GM23338 (cell line): Measurements from ENCODE around the gene GCNT2. TPM values are rescaled to one million over a fixed set of nuclear protein-coding genes. Genes with fewer than 3 reads are reported as not detected.

Experiments
- ATAC-seq: fragments of 200-7000 bp; cut with Tn5 transposase; 3 replicates; pipeline ENCODE4 v1.9.1; 2020
- DNase-seq: peaks from one replicate; pipeline ENCODE4 v3.0.0-alpha.2; 2015; ENCODE audit warnings: low spot score
- H2AFZ ChIP-seq: fragments of 200-600 bp; sonication (generic); 2 replicates; pipeline ENCODE4 v1.8.0; 2016; ENCODE audit warnings: antibody characterized with exemption, mild to moderate bottlenecking, moderate library complexity
- H3F3A ChIP-seq: fragments of 200-600 bp; sonication (generic); replicated peaks from 2 replicates; pipeline ENCODE4 v1.8.0; 2017; ENCODE audit warnings: antibody characterized with exemption, mixed run types, low read depth
- H3K27ac ChIP-seq: fragments of 200-600 bp; sonication (generic); 2 replicates; pipeline ENCODE4 v1.6.1; 2016; ENCODE audit warnings: low read depth
- H3K27me3 ChIP-seq: fragments of 200-600 bp; sonication (generic); 2 replicates; pipeline ENCODE4 v1.8.0; 2016; ENCODE audit warnings: mild to moderate bottlenecking, mixed run types, moderate library complexity; ENCODE audit not compliant: insufficient read depth
- H3K36me3 ChIP-seq: fragments of 200-600 bp; sonication (generic); 2 replicates; pipeline ENCODE4 v1.8.0; 2016; ENCODE audit warnings: mild to moderate bottlenecking; ENCODE audit not compliant: insufficient read depth
- H3K4me1 ChIP-seq: fragments of 200-600 bp; sonication (generic); 2 replicates; pipeline ENCODE4 v1.8.0; 2016; ENCODE audit warnings: mild to moderate bottlenecking, moderate library complexity; ENCODE audit not compliant: insufficient read depth
- H3K4me2 ChIP-seq: fragments of 200-600 bp; sonication (generic); 2 replicates; pipeline ENCODE4 v1.7.1; 2017; ENCODE audit warnings: mixed run types
- H3K4me3 ChIP-seq: fragments of 200-600 bp; sonication (generic); 2 replicates; pipeline ENCODE4 v1.6.1; 2016; ENCODE audit warnings: mixed run types
- H3K79me2 ChIP-seq: fragments of 200-600 bp; sonication (generic); replicated peaks from 2 replicates; pipeline ENCODE4 v1.8.0; 2017; ENCODE audit warnings: mild to moderate bottlenecking; ENCODE audit not compliant: insufficient read depth
- H3K9me2 ChIP-seq: fragments of 200-600 bp; sonication (generic); 2 replicates; pipeline ENCODE4 v1.8.0; 2017; ENCODE audit not compliant: insufficient read depth
- H4K20me1 ChIP-seq: fragments of 200-600 bp; sonication (generic); replicated peaks from 2 replicates; pipeline ENCODE4 v1.8.0; 2017; ENCODE audit warnings: mild to moderate bottlenecking; ENCODE audit not compliant: insufficient read depth
- H3K27ac Mint-ChIP-seq: 2 replicates; pipeline ENCODE4 v1.8.0; 2020; ENCODE audit warnings: inconsistent platforms, mild to moderate bottlenecking, moderate library complexity, mixed read lengths
- H3K27me3 Mint-ChIP-seq: 3 replicates; pipeline ENCODE4 v1.8.0; 2022; ENCODE audit warnings: low read depth, mild to moderate bottlenecking, moderate library complexity, mixed read lengths, inconsistent platforms; ENCODE audit not compliant: insufficient read depth, poor library complexity
- H3K36me3 Mint-ChIP-seq: 3 replicates; pipeline ENCODE4 v1.8.0; 2021; ENCODE audit warnings: low read depth, mild to moderate bottlenecking, inconsistent platforms, moderate library complexity, mixed read lengths
- H3K4me1 Mint-ChIP-seq: 3 replicates; pipeline ENCODE4 v1.8.0; 2020; ENCODE audit warnings: mild to moderate bottlenecking, inconsistent platforms, mixed read lengths
- H3K4me3 Mint-ChIP-seq: 3 replicates; pipeline ENCODE4 v1.8.0; 2021; ENCODE audit warnings: moderate library complexity, mild to moderate bottlenecking, inconsistent platforms, mixed read lengths
- H3K9me3 Mint-ChIP-seq: 3 replicates; pipeline ENCODE4 v1.8.0; 2020; ENCODE audit warnings: moderate library complexity, mild to moderate bottlenecking, inconsistent platforms, mixed read lengths
- CREB1 ChIP-seq: fragments of 250-450 bp; sonication (Bioruptor Pico); IDR thresholded peaks from 2 replicates; pipeline ENCODE4 v1.5.0; 2020; ENCODE audit warnings: low read depth, mild to moderate bottlenecking, moderate library complexity
- ETS1 ChIP-seq: IDR thresholded peaks from 2 replicates; pipeline ENCODE4 v1.6.1; 2016; ENCODE audit warnings: antibody characterized with exemption
- EZH2 ChIP-seq: fragments of 200-600 bp; sonication (generic); IDR thresholded peaks from one replicate; pipeline ENCODE4 v1.8.0; 2017; ENCODE audit warnings: antibody characterized with exemption, mild to moderate bottlenecking, low read depth; ENCODE audit not compliant: unreplicated experiment
- EZH2phosphoT487 ChIP-seq: fragments of 200-600 bp; sonication (generic); IDR thresholded peaks from one replicate; pipeline ENCODE4 v1.8.1; 2018; ENCODE audit warnings: antibody characterized with exemption; ENCODE audit not compliant: unreplicated experiment
- JUNB ChIP-seq: IDR thresholded peaks from one replicate; pipeline ENCODE4 v1.6.1; 2016; ENCODE audit warnings: antibody characterized with exemption; ENCODE audit not compliant: unreplicated experiment
- POLR2AphosphoS5 ChIP-seq: IDR thresholded peaks from 2 replicates; pipeline ENCODE4 v1.6.1; 2016; ENCODE audit warnings: antibody characterized with exemption, low read depth
- REST ChIP-seq: IDR thresholded peaks from one replicate; pipeline ENCODE4 v1.6.1; 2018; ENCODE audit warnings: antibody characterized with exemption; ENCODE audit not compliant: unreplicated experiment
- STAT1 ChIP-seq: IDR thresholded peaks from one replicate; pipeline ENCODE4 v1.6.1; 2016; ENCODE audit warnings: antibody characterized with exemption; ENCODE audit not compliant: unreplicated experiment
- ZNF114 ChIP-seq: fragments of 250-450 bp; sonication (Bioruptor Pico); IDR thresholded peaks from 2 replicates; pipeline ENCODE4 v1.5.0; 2020; ENCODE audit warnings: mild to moderate bottlenecking, moderate library complexity
- ZNF331 ChIP-seq: fragments of 250-450 bp; sonication (Bioruptor Pico); IDR thresholded peaks from 2 replicates; pipeline ENCODE4 v1.5.0; 2020; ENCODE audit warnings: low read depth, mild to moderate bottlenecking, moderate library complexity
- polyA plus RNA-seq: library from polyadenylated mRNA; unstranded; fragments of >200 nt; fragmentation: Nextera tagmentation; extraction: Ambion mirVana; gene quantifications from 2 replicates; pipeline ENCODE4 v1.2.1, GENCODE V29; 2016
- total RNA-seq: library from RNA; depleted of rRNA; stranded (reverse); fragments of >200 nt; shearing (Covaris generic); gene quantifications from 2 replicates; pipeline ENCODE4 v1.2.3, GENCODE V29; 2014
- TF ChIP-seq, protein P1 (sequence below), 2 experiments: fragments of 200-600 bp in 1 of 2; sonication (generic) in 1 of 2; conservative IDR thresholded peaks; 2 replicates each; pipeline versions ENCODE4 v1.5.1 to v1.6.1; 2016 to 2017; ENCODE audit warnings: antibody characterized with exemption in 2 of 2, low read depth in 2 of 2, mild to moderate bottlenecking in 2 of 2, moderate library complexity in 1 of 2

The GCNT2 gene
- total and polyA plus RNA-seq, 2 experiments from 2014 or later: 28.3 to 137 TPM

GRCh38 chr6:10641528-10641927 is 120.4 kb downstream of the GCNT2 start (continued):
- TF ChIP-seq REST (no peak), ZNF331 (CRISPR knock-in tag) (no peak), JUNB (no peak), EZH2 (no peak)

- Mint-ChIP-seq H3K4me1 (peaks cover 6% of the 10 kb centered on the region; the same call in 2 of the 3 replicates), H3K27ac (no peak overlapping the region), H3K9me3 (peaks cover 6% of the 10 kb centered on the region; the same call in 1 of the 3 replicates), H3K36me3 (0 out of 3 replicates have a peak, but pooled peaks cover 5% of the 10 kb centered on the region), H3K4me3 (no peak overlapping the region), H3K27me3 (peaks cover 2% of the 10 kb centered on the region)
- no peaks in the 10 kb centered on the region for H3K4me1 ChIP-seq
- no peaks in the 10 kb centered on the region for H3K36me3 ChIP-seq
- H4K20me1 ChIP-seq: no peaks in the 10 kb centered on the region
- DNase-seq: no peak
- H3K4me3 ChIP-seq: no peak overlapping the region
- H3K4me2 ChIP-seq: no peak overlapping the region
- no peak for ATAC-seq
- H3F3A ChIP-seq: no peaks in the 10 kb centered on the region
- H3K9me2 ChIP-seq: 0 out of 2 replicates have a peak, but pooled peaks cover 3% of the 10 kb centered on the region
- H3K79me2 ChIP-seq: no peaks in the 10 kb centered on the region
- no peak overlapping the region for H3K27ac ChIP-seq
- no peak overlapping the region for H2AFZ ChIP-seq
- no peaks in the 10 kb centered on the region for H3K27me3 ChIP-seq
- TF ChIP-seq JUNB: no peak
- TF ChIP-seq ZNF331 (CRISPR knock-in tag): no peak
- no peak for TF ChIP-seq STAT1
- TF ChIP-seq CREB1 (CRISPR knock-in tag): no peak
- TF ChIP-seq REST: no peak
- TF ChIP-seq ZNF114 (CRISPR knock-in tag): no peak
- TF ChIP-seq EZH2: no peak
- no peak for TF ChIP-seq EZH2phosphoT487
- TF ChIP-seq, protein P1, sequence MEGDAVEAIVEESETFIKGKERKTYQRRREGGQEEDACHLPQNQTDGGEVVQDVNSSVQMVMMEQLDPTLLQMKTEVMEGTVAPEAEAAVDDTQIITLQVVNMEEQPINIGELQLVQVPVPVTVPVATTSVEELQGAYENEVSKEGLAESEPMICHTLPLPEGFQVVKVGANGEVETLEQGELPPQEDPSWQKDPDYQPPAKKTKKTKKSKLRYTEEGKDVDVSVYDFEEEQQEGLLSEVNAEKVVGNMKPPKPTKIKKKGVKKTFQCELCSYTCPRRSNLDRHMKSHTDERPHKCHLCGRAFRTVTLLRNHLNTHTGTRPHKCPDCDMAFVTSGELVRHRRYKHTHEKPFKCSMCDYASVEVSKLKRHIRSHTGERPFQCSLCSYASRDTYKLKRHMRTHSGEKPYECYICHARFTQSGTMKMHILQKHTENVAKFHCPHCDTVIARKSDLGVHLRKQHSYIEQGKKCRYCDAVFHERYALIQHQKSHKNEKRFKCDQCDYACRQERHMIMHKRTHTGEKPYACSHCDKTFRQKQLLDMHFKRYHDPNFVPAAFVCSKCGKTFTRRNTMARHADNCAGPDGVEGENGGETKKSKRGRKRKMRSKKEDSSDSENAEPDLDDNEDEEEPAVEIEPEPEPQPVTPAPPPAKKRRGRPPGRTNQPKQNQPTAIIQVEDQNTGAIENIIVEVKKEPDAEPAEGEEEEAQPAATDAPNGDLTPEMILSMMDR (conservative IDR thresholded peaks at IDR 0.05; ENCODE audit: low read depth in 2 of 2): no peak
- no peak for TF ChIP-seq POLR2AphosphoS5
- TF ChIP-seq ETS1: no peak
These were observed 122.1 kb downstream of the GCNT2 start for GRCh38 chr6:10643201-10643651.
